Skin epidermis (tissue), 12 donors: ENCODE measurements around the gene DEAF1.

ENCODE experiments used
- H3K27ac ChIP-seq, 21 experiments: fragments of 200-600 bp; sonication (generic) in 11 of 21; one replicate each; pipeline ENCODE4 v1.5.0; 2020; ENCODE audit warnings: mild to moderate bottlenecking in 3 of 21, inconsistent platforms in 2 of 21, moderate library complexity in 2 of 21
- H3K4me3 ChIP-seq, 7 experiments: fragments of 200-600 bp; sonication (generic) in 2 of 7; one replicate each; pipeline ENCODE4 v1.5.0; 2020; ENCODE audit warnings: inconsistent platforms in 2 of 7, mild to moderate bottlenecking in 2 of 7, moderate library complexity in 1 of 7

Gene DEAF1

DNA sequence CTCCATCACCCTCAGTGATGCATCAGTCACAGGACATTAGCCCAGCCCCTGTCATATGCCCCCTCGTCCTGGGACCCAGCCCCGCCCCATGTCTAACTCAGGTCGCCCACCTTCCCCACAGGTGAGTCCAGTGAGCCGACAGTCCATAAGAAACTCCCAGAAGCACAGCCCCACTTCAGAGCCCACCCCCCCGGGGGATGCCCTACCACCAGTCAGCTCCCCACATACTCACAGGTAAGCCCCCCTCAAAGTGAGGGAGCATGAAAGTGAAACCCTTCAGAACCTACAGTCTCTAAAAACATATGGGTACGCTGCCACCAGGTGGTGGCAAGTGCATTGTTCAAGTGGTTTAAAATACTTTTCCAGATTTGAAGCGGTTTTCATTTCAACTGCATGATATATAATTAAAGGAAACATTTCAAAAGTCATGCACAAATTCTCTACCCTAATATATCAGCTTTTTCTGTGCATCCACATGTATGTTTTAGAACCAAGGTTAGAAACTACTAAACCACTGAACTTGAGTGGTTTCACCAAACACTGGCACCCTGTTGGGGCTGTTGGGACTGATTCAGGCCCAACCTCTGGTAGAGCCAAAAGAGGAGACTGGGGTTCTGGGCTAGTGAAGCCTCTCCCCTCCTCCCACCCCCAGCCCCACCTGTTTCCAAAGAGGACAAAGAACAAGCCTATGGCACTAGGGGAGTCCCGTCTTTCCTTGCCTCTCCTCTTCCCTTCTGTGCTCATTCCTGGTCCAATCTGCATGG is 28.3 kb upstream of the DEAF1 start:
- Histone ChIP-seq H3K4me3 (no peak overlapping the region), H3K27ac (no peak overlapping the region)

GRCh38 chr11:722346-722811 is 27.4 kb upstream of the DEAF1 start:
- H3K27ac ChIP-seq, result no peak overlapping the region
- H3K4me3 ChIP-seq, result peak overlapping the region in 1 of 7 experiments; percentile 0

- peak overlapping the region in 1 of 7 experiments; percentile 0 for H3K4me3 ChIP-seq
- no peak overlapping the region for H3K27ac ChIP-seq
These were observed 26.8 kb upstream of the DEAF1 start for GRCh38 chr11:721741-722345.

DNA sequence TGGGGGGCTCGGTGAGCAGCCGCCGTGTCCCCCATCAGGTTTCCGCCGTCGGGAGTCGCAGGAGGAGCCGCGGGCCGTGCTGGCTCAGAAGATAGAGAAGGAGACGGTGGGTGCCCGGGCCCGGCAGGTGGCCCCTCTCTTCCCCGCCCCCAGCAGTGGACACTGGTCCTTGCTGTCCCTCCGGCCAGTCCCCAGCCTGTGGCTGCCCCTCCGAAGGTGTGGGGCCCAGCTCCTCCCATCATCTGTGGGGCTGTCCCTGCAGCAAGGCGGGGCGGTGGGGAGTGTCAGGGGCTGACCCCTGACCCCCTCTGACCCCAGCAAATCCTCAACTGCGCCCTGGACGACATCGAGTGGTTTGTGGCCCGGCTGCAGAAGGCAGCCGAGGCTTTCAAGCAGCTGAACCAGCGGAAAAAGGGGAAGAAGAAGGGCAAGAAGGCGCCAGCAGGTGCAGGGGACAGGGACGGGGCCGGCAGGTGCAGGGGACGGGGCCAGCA is 26.3 kb upstream of the DEAF1 start:
- Histone ChIP-seq H3K4me3 (peak overlapping the region in 1 of 7 experiments; percentile 14), H3K27ac (peak overlapping the region in 1 of 21 experiments; percentile 3)

DNA sequence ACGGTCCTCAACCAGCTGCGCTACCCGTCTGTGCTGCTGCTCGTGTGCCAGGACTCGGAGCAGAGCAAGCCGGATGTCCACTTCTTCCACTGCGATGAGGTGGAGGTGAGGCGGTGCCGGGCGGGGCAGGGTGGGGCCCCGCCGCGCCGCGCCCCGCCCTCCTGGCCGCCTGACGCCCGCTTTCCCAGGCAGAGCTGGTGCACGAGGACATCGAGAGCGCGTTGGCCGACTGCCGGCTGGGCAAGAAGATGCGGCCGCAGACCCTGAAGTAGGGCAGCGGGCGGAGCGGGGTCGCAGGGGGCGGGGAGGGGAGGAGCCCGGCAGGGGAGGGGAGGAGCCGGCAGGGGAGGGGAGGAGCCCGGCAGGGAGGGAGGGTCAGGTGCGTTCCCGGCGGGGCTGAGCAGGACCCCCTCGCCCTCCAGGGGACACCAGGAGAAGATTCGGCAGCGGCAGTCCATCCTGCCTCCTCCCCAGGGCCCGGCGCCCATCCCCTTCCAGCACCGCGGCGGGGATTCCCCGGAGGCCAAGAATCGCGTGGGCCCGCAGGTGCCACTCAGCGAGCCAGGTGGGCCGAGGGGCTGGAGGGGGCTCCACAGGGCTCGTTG is 25.7 kb upstream of the DEAF1 start:
- Histone ChIP-seq H3K27ac (peak overlapping the region in 1 of 21 experiments; percentile 3), H3K4me3 (peak overlapping the region in 1 of 7 experiments; percentile 14)

DNA sequence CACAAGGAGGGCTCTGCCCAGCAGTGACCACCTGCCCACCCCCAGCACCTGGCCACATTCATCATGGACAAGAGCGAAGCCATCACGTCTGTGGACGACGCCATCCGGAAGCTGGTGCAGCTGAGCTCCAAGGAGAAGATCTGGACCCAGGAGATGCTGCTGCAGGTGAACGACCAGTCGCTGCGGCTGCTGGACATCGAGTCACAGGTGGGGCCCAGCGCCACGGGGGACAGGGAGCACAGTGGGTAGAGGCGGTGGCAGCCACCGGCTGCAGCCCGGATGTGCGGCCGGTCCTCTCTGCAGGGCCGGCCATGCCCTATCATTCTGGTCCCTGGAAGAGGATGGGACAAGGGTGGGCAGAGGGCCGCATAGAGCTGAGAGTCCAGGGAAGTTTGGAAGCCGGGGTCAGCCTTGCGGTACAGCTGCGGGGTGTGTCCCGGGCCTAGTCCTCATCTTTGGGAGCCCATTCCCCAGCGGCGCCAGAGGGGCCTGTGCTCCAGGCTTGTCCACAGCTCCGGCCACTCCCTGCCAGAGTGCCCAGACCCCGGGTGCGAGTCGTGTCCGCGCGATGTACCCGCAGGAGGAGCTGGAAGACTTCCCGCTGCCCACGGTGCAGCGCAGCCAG is 25.1 kb upstream of the DEAF1 start:
- Histone ChIP-seq H3K27ac (no peak overlapping the region), H3K4me3 (no peak overlapping the region)

- no peak overlapping the region for H3K4me3 ChIP-seq
- no peak overlapping the region for H3K27ac ChIP-seq
These were observed 24.4 kb upstream of the DEAF1 start for GRCh38 chr11:719214-720016.

DNA sequence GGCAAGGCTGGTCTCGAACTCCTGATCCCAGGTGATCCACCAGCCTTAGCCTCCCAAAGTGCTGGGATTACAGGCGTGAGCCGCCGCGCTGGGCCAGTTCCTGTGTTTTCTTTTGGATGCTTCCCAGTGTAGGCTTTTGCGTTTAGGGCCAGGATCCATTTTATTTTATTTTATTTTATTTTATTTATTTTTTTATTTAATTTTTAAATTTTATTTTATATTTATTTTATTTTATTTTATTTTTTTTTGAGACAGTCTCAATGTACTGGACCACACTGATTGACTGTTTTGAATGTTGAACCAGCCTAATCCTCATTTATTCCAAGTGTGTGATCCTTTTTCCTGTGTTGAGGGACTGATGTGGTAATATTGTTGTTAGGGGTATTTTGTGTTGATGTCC is 19.4 kb upstream of the DEAF1 start:
- Histone ChIP-seq H3K4me3 (no peak overlapping the region), H3K27ac (no peak overlapping the region)

- H3K4me3 ChIP-seq, result no peak overlapping the region
- H3K27ac ChIP-seq, result peak overlapping the region in 9 of 21 experiments; percentile 26 to 92 (median 83)
These were observed 14.3 kb upstream of the DEAF1 start for GRCh38 chr11:709109-709997.

DNA sequence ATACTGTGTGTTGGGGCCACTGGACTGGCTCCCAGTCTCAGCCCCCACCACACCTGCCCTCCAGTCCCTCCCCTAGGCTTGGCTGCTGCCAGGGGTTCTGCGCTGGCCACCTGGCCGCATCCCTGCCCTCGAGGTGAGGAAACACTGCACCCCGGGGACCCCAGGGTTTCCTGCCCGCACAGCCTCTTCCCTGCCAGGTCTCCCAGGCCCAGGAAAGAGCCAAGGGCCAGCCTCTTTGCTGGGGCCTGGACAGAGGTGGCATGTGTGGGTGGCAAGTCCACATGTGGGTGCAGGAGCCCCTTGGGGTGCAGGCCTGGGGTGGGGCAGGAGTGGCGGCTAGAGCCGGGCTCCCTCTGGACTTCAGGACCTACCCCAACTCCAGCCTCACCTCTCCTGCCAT is 13.5 kb upstream of the DEAF1 start:
- Histone ChIP-seq H3K27ac (peak overlapping the region in 6 of 21 experiments; percentile 1 to 92 (median 70)), H3K4me3 (no peak overlapping the region)

- peak overlapping the region in 4 of 7 experiments; percentile 46 to 77 (median 54) for H3K4me3 ChIP-seq
These were observed 12.9 kb upstream of the DEAF1 start for GRCh38 chr11:707817-708420.

GRCh38 chr11:706957-707816 is 12.2 kb upstream of the DEAF1 start:
- Histone ChIP-seq H3K4me3 (peak overlapping the region; percentile 42 to 77 (median 52)), H3K27ac (peak overlapping the region; percentile 8 to 94 (median 86))

More at GRCh38 chr11:707817-708420, 12.9 kb upstream of the DEAF1 start:
- H3K27ac ChIP-seq, result peak overlapping the region in 13 of 21 experiments; percentile 1 to 93 (median 86)

- peak overlapping the region; percentile 8 to 94 (median 86) for H3K27ac ChIP-seq
- H3K4me3 ChIP-seq, result peak overlapping the region; percentile 42 to 77 (median 52)
These were observed 11.5 kb upstream of the DEAF1 start for GRCh38 chr11:706439-706956.

DNA sequence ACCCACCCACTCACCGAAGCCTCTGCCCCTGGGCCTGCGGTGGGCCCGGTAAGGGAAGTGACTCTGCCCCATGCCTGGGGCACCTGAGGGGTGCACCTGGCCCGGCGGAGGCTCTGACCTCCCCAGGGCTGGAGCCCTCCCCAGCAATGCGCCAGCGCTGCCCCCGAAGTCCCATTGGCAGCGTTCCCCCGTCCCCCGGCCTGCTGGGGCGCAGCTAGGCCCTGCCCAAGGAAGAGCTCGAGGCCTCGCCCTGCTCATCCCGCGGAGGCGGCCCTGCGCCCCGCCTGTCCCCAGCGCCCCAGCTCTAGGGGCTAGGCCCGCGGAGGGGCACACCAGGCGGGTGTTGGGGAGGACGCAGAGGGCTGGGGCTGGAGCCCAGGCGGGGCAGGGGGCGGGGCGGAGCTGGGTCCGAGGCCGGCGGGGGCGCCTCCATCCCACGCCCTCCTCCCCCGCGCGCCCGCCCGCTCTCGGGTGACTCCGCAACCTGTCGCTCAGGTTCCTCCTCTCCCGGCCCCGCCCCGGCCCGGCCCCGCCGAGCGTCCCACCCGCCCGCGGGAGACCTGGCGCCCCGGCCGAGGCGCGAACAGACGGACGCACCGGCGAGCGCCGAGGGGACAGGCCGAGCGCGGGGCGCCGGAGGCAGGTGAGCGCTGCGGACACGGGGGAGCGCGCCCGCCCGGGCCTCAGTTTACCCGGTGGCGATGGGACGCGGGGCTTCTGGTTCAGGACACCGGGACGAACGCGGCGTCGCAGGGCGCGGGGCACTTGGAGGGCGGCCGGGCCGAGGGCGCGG is 10.8 kb upstream of the DEAF1 start, which contains the start of gene EPS8L2:
Gene EPS8L2 (plus strand): TSS at position 586 of the 793 bp plus-strand sequence. CDS start 3,177 bp downstream, outside the sequence.
- Histone ChIP-seq H3K4me3 (peak within 1 kb of the TSS; percentile 42 to 77 (median 52)), H3K27ac (peak within 1 kb of the TSS; percentile 22 to 94 (median 86))

DNA sequence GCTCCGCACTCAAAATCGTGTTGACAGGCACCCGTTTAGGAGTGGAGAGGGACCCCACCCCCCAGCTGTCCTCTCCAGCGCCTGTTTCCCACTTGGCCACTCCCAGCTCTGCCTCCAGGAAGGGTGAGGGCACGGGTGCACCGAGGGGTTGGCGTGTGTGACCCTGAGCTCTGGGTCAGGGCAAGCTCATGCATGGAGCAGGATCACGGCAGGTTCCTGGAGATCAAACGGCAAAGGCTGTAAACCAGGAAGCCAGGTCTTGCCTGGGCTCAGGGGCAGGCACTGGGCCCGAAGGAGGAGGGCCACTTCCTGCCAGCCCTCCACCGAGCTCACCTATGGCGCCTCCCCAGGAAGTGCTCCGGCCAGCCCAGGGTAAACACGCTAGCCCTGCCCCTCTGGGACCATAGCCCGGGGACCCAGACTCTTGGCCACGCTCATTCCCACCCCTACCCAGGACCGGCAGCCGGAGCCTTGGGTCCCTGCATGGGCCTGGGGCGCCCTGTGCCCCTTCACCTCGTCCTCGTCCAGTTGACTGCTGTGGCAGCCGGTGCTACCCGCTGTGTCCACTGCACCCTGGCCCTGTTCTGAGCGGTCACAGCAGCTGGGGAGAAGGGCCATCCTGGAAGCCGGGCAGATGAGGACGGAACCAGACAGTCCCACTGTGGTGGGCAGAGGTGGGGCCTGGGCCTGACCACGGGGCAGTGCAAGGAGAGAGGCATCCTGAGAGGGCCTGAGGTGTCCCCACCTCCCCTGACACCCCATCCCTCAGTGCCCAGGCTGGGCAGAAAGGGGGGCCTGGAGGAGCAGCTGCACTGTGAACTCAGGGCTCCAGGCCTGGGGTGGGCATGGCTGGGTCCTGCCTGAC is 10.0 kb upstream of the DEAF1 start:
- peak overlapping the region; percentile 22 to 94 (median 84) for H3K27ac ChIP-seq

More for the DNA sequence above, 10.0 kb upstream of the DEAF1 start:
- peak overlapping the region in 6 of 7 experiments; percentile 42 to 77 (median 50) for H3K4me3 ChIP-seq
